OCI-LY7 (cell line): ENCODE results near the gene PRRX2. TPM values are rescaled to one million over a fixed set of nuclear protein-coding genes. Genes with fewer than 3 reads are reported as not detected.

Source experiments
- BruUV-seq: library from RNA; stranded (reverse); fragments of 400-500 nt; replicated peaks from 2 replicates; lab custom pipeline; 2021; lab: Mats Ljungman, UMichigan
- CTCF ChIA-PET: fragments of 300-600 bp; sonication (Branson Sonifier 250); formaldehyde crosslinking; loops from one replicate; lab custom pipeline; 2022; ENCODE audit warnings: antibody characterized with exemption; ENCODE audit not compliant: unreplicated experiment; lab: Charles Lee
- POLR2A ChIA-PET: fragments of 300-600 bp; sonication (Branson Sonifier 250); formaldehyde crosslinking; loops from one replicate; lab custom pipeline; 2022; ENCODE audit warnings: antibody characterized with exemption; lab: Charles Lee
- DNase-seq: peaks from one replicate; pipeline ENCODE4 v3.0.0-alpha.2; 2015; ENCODE audit warnings: low spot score
- H2AFZ ChIP-seq: fragments of 200-600 bp; sonication (generic), shearing (Covaris generic); 2 replicates; pipeline ENCODE4 v1.6.1; 2014; ENCODE audit warnings: mild to moderate bottlenecking, antibody characterized with exemption, low read length, moderate library complexity
- H3K27ac ChIP-seq: fragments of 200-600 bp; sonication (generic); 2 replicates; pipeline ENCODE4 v1.5.1; 2014; ENCODE audit warnings: mixed run types, low read depth, mild to moderate bottlenecking, moderate library complexity, low read length, inconsistent platforms; ENCODE audit not compliant: poor library complexity, severe bottlenecking
- H3K36me3 ChIP-seq: fragments of 200-600 bp; sonication (generic); 2 replicates; pipeline ENCODE4 v1.6.1; 2014; ENCODE audit warnings: mild to moderate bottlenecking, antibody characterized with exemption, low read length, moderate library complexity, mixed read lengths; ENCODE audit not compliant: insufficient read depth
- H3K4me1 ChIP-seq: fragments of 200-600 bp; sonication (generic); 2 replicates; pipeline ENCODE4 v1.5.1; 2014; ENCODE audit warnings: mild to moderate bottlenecking, low read length; ENCODE audit not compliant: insufficient read depth, poor library complexity, severe bottlenecking
- H3K4me2 ChIP-seq: fragments of 200-600 bp; sonication (generic); 2 replicates; pipeline ENCODE4 v1.6.1; 2014; ENCODE audit warnings: mild to moderate bottlenecking, low read length
- H3K4me3 ChIP-seq: fragments of 200-600 bp; sonication (generic); 2 replicates; pipeline ENCODE4 v1.5.1; 2014; ENCODE audit warnings: mild to moderate bottlenecking, low read depth, low read length; ENCODE audit not compliant: poor library complexity, severe bottlenecking
- H3K79me2 ChIP-seq: fragments of 200-600 bp; sonication (generic); 2 replicates; pipeline ENCODE4 v1.6.1; 2016; ENCODE audit warnings: low read depth, mild to moderate bottlenecking, low read length, moderate library complexity, mixed read lengths; ENCODE audit not compliant: insufficient read depth
- H3K9me2 ChIP-seq: fragments of 200-600 bp; sonication (generic); 2 replicates; pipeline ENCODE4 v1.6.1; 2016; ENCODE audit warnings: mild to moderate bottlenecking, low read length, mixed read lengths; ENCODE audit not compliant: insufficient read depth
- H3K9me3 ChIP-seq: fragments of 200-600 bp; sonication (generic); 2 replicates; pipeline ENCODE4 v1.6.1; 2014; ENCODE audit warnings: mild to moderate bottlenecking, mixed run types, low read length, mixed read lengths
- H4K20me1 ChIP-seq: fragments of 200-600 bp; sonication (generic); 2 replicates; pipeline ENCODE4 v1.6.1; 2014; ENCODE audit warnings: mild to moderate bottlenecking, antibody characterized with exemption, low read length, moderate library complexity, mixed read lengths; ENCODE audit not compliant: insufficient read depth
- EZH2phosphoT487 ChIP-seq: fragments of 200-600 bp; sonication (generic); IDR thresholded peaks from 2 replicates; pipeline ENCODE4 v1.6.1; 2018; ENCODE audit warnings: low read depth, borderline replicate concordance, mild to moderate bottlenecking, mixed run types, antibody characterized with exemption, low read length, moderate library complexity, mixed read lengths
- intact Hi-C: fragments of 100-400 bp; cut with micrococcal nuclease; formaldehyde crosslinking; loops from one replicate; pipeline ENCODE4 v1.10.0; 2022; ENCODE audit not compliant: unreplicated experiment
- total RNA-seq, 2 experiments: library from RNA; depleted of rRNA in 1 of 2; stranded (reverse); fragments of >200 nt in 1 of 2; shearing (Covaris generic) in 1 of 2; gene quantifications; 2 replicates each; pipeline ENCODE4 v1.2.3, GENCODE V29; 2014 to 2022
- TF ChIP-seq, protein P1 (sequence below): fragments of 200-600 bp; sonication (generic); conservative IDR thresholded peaks from 2 replicates; pipeline ENCODE4 v1.5.1; 2014; ENCODE audit warnings: mild to moderate bottlenecking, antibody characterized with exemption, low read length, moderate library complexity, mixed read lengths

The PRRX2 gene
- total RNA-seq, 2 experiments from 2014 or later: not detected

GRCh38 chr9:129647635-129648034, 17.8 kb upstream of the PRRX2 start:
- POLR2A ChIA-PET: no interaction called here
- Histone ChIP-seq H2AFZ (no peak overlapping the region), H3K36me3 (no peaks in the 10 kb centered on the region), H3K27ac (no peak overlapping the region), H3K9me3 (no peaks in the 10 kb centered on the region), H3K4me3 (no peak overlapping the region), H3K4me1 (no peaks in the 10 kb centered on the region), H3K9me2 (no peaks in the 10 kb centered on the region), H3K79me2 (no peaks in the 10 kb centered on the region), H3K4me2 (no peak overlapping the region), H4K20me1 (no peaks in the 10 kb centered on the region)
- no peak for TF ChIP-seq EZH2phosphoT487
- TF ChIP-seq, protein P1, sequence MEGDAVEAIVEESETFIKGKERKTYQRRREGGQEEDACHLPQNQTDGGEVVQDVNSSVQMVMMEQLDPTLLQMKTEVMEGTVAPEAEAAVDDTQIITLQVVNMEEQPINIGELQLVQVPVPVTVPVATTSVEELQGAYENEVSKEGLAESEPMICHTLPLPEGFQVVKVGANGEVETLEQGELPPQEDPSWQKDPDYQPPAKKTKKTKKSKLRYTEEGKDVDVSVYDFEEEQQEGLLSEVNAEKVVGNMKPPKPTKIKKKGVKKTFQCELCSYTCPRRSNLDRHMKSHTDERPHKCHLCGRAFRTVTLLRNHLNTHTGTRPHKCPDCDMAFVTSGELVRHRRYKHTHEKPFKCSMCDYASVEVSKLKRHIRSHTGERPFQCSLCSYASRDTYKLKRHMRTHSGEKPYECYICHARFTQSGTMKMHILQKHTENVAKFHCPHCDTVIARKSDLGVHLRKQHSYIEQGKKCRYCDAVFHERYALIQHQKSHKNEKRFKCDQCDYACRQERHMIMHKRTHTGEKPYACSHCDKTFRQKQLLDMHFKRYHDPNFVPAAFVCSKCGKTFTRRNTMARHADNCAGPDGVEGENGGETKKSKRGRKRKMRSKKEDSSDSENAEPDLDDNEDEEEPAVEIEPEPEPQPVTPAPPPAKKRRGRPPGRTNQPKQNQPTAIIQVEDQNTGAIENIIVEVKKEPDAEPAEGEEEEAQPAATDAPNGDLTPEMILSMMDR: no peak
- intact Hi-C loops: no loop called here
- no TSS peak for BruUV-seq
- CTCF ChIA-PET: no interaction called here
- no peak for DNase-seq

DNA sequence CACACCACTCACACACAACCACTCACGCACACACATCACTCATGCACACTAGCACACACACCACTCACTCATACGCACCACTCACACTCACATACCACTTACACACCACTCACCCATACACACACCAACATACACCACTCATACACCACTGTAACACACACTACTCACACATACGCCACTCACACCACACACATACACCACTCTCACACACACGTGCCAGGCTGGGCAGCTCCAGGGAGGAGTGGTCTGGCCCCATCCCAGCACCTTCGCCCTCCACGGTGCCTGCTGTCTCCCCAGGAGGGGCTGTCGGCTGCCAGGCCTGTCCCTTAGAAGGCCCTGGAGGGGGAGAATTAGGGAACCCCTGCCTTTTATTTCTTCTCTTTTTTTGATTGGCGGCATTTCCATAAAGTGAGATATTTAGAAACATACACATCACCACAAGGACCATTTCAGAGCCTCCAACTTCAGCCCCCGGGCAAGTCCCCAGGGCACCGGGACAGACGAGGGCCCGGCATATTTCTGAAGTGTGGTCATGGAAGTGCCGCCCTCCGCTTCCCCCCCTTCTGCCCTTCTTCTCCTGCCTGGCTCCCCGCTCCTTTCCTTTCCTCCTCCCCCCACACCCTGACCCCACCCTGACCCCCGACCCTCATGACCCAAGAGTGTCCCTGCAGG, 17.2 kb upstream of the PRRX2 start:
- Histone ChIP-seq H3K27ac (no peak overlapping the region), H4K20me1 (no peaks in the 10 kb centered on the region), H3K9me2 (no peaks in the 10 kb centered on the region), H3K4me1 (no peaks in the 10 kb centered on the region), H2AFZ (no peak overlapping the region), H3K36me3 (no peaks in the 10 kb centered on the region), H3K9me3 (no peaks in the 10 kb centered on the region), H3K79me2 (no peaks in the 10 kb centered on the region), H3K4me3 (no peak overlapping the region), H3K4me2 (no peak overlapping the region)
- ChIA-PET CTCF (no interaction called here), POLR2A (no interaction called here)
- no peak for DNase-seq
- BruUV-seq: no TSS peak
- intact Hi-C loops: no loop called here
- no peak for TF ChIP-seq EZH2phosphoT487
- TF ChIP-seq, protein P1: no peak

DNA sequence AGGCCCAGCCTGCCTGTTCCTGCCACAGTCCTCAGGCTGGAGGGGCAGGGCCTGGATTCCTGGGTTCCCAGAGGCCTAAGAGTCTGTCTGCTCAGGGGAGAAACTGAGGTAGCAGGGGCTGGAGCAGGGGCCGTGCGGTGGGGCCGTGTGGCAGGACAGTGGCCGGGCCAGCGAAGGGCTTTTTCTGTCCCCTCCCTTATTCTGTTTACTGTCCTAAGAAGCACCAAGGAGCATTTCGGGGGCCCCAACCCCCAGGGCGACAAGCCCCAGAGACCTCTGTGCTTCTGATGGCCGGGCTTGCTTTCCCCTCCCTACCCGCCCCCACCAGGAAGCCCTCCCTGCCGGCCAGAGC, 16.7 kb upstream of the PRRX2 start:
- no peak for TF ChIP-seq EZH2phosphoT487
- TF ChIP-seq, protein P1: no peak
- Histone ChIP-seq H3K4me2 (no peak overlapping the region), H3K9me2 (no peaks in the 10 kb centered on the region), H2AFZ (no peak overlapping the region), H3K36me3 (no peaks in the 10 kb centered on the region), H3K4me3 (no peak overlapping the region), H3K79me2 (no peaks in the 10 kb centered on the region), H3K27ac (no peak overlapping the region), H3K9me3 (no peaks in the 10 kb centered on the region), H3K4me1 (no peaks in the 10 kb centered on the region), H4K20me1 (no peaks in the 10 kb centered on the region)
- BruUV-seq: no TSS peak
- DNase-seq: no peak
- intact Hi-C loops: no loop called here
- POLR2A ChIA-PET: no interaction called here
- CTCF ChIA-PET: no interaction called here
